Smooth muscle cell (in vitro differentiated cells): ENCODE measurements around the gene NOTCH1. TPM values are rescaled to one million over a fixed set of nuclear protein-coding genes. Genes with fewer than 3 reads are reported as not detected.

ENCODE experiments used
- DNase-seq: peaks from one replicate; lab custom pipeline; 2025; ENCODE audit not compliant: unreplicated experiment; lab: John Stamatoyannopoulos, UW
- H2AFZ ChIP-seq: fragments of 200-600 bp; sonication (generic); 2 replicates; pipeline ENCODE4 v1.6.0; 2016; ENCODE audit warnings: antibody characterized with exemption, low read depth, mild to moderate bottlenecking
- H3F3A ChIP-seq: fragments of 200-600 bp; sonication (generic); 2 replicates; pipeline ENCODE4 v1.6.0; 2017; ENCODE audit warnings: antibody characterized with exemption, low read depth
- H3K27ac ChIP-seq: fragments of 200-600 bp; sonication (generic); 2 replicates; pipeline ENCODE4 v1.5.1; 2016; ENCODE audit warnings: low read depth, mild to moderate bottlenecking
- H3K27me3 ChIP-seq: fragments of 200-600 bp; sonication (generic); 2 replicates; pipeline ENCODE4 v1.6.1; 2016; ENCODE audit warnings: low read depth, mild to moderate bottlenecking
- H3K36me3 ChIP-seq: fragments of 200-600 bp; sonication (generic); 2 replicates; pipeline ENCODE4 v1.5.1; 2016; ENCODE audit warnings: low read depth
- H3K4me1 ChIP-seq: fragments of 200-600 bp; sonication (generic); 2 replicates; pipeline ENCODE4 v1.5.1; 2016; ENCODE audit warnings: low read depth
- H3K4me2 ChIP-seq: fragments of 200-600 bp; sonication (generic); 2 replicates; pipeline ENCODE4 v1.6.0; 2016; ENCODE audit warnings: mild to moderate bottlenecking
- H3K4me3 ChIP-seq: fragments of 200-600 bp; sonication (generic); 2 replicates; pipeline ENCODE4 v1.5.1; 2016; ENCODE audit warnings: mild to moderate bottlenecking
- H3K79me2 ChIP-seq: fragments of 200-600 bp; sonication (generic); 2 replicates; pipeline ENCODE4 v1.6.0; 2016; ENCODE audit warnings: low read depth, mild to moderate bottlenecking
- H3K9ac ChIP-seq: fragments of 200-600 bp; sonication (generic); 2 replicates; pipeline ENCODE4 v1.6.0; 2016; ENCODE audit warnings: low read depth
- H3K9me3 ChIP-seq: fragments of 200-600 bp; sonication (generic); replicated peaks from 2 replicates; pipeline ENCODE4 v1.5.1; 2016; ENCODE audit warnings: low read depth
- H4K20me1 ChIP-seq: fragments of 200-600 bp; sonication (generic); 2 replicates; pipeline ENCODE4 v1.6.0; 2016; ENCODE audit warnings: low read depth
- WGBS: methylation state at CpG from one replicate; pipeline ENCODE4 v1.1.7; 2016; ENCODE audit warnings: low lambda C conversion rate; 5-methylcytosine and 5-hydroxymethylcytosine counted together
- polyA plus RNA-seq: library from polyadenylated mRNA; unstranded; fragments of >200 nt; fragmentation: Nextera tagmentation; extraction: Ambion mirVana; gene quantifications from 2 replicates; pipeline ENCODE4 v1.2.1, GENCODE V29; 2016
- total RNA-seq: library from RNA; depleted of rRNA; stranded (reverse); fragments of >200 nt; gene quantifications from 2 replicates; pipeline ENCODE4 v1.2.3, GENCODE V29; 2014
- TF ChIP-seq, protein P1 (sequence below): fragments of 200-600 bp; sonication (generic); IDR thresholded peaks from 2 replicates; pipeline ENCODE4 v1.5.1; 2017; ENCODE audit warnings: borderline replicate concordance, mild to moderate bottlenecking, antibody characterized with exemption; ENCODE audit not compliant: insufficient read depth, poor library complexity, severe bottlenecking

NOTCH1 gene
- total and polyA plus RNA-seq, 2 experiments from 2014 or later: 7.2 to 13.2 TPM

DNA sequence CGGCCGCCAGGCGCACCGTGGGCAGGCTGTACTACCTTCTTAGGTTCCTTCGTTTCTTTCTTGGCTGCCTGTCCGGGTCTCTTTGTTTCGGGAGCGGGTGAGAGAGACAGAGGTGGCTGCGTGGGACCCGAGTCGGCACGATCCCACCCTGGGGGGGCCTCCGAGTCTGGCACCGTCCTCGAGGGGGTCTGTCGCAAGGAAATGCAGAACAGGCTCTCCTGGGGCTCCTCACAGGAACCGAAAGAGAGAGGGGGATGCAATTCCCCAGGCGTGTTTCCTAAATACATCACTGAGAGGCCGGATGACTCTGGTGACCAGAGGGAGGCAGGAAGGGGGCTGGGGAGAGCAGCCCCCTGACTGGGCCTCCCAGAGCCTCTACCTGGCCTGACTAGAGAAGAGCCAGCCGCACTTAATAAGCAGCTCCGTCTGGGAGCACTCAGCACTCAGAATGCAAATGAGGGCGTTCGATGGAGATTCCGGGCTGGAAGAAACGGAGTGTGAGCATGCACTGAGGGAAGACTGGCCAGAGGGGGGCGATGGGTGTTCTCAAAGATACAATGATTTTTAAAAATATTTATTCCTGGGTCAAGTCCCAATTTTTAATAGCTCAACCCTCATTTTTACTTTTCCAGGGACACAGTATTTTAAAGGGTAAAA, 94.5 kb downstream of the NOTCH1 start:
- H3K27me3 ChIP-seq: no peaks in the 10 kb centered on the region
- no peak for DNase-seq
- peaks cover 90% of the 10 kb centered on the region for H4K20me1 ChIP-seq
- no peak overlapping the region for H3K4me2 ChIP-seq
- H3K9ac ChIP-seq: no peak overlapping the region
- no peak overlapping the region for H3K4me3 ChIP-seq
- H3K27ac ChIP-seq: no peak overlapping the region
- H3K4me1 ChIP-seq: no peaks in the 10 kb centered on the region
- TF ChIP-seq, protein P1, sequence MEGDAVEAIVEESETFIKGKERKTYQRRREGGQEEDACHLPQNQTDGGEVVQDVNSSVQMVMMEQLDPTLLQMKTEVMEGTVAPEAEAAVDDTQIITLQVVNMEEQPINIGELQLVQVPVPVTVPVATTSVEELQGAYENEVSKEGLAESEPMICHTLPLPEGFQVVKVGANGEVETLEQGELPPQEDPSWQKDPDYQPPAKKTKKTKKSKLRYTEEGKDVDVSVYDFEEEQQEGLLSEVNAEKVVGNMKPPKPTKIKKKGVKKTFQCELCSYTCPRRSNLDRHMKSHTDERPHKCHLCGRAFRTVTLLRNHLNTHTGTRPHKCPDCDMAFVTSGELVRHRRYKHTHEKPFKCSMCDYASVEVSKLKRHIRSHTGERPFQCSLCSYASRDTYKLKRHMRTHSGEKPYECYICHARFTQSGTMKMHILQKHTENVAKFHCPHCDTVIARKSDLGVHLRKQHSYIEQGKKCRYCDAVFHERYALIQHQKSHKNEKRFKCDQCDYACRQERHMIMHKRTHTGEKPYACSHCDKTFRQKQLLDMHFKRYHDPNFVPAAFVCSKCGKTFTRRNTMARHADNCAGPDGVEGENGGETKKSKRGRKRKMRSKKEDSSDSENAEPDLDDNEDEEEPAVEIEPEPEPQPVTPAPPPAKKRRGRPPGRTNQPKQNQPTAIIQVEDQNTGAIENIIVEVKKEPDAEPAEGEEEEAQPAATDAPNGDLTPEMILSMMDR: no peak
- no peaks in the 10 kb centered on the region for H3K36me3 ChIP-seq
- H3F3A ChIP-seq: peaks cover 4% of the 10 kb centered on the region
- 94% methylated on average over 26 of the region's 26 CpGs for WGBS
- no peaks in the 10 kb centered on the region for H3K9me3 ChIP-seq
- H3K79me2 ChIP-seq: no peaks in the 10 kb centered on the region
- H2AFZ ChIP-seq: no peak overlapping the region

DNA sequence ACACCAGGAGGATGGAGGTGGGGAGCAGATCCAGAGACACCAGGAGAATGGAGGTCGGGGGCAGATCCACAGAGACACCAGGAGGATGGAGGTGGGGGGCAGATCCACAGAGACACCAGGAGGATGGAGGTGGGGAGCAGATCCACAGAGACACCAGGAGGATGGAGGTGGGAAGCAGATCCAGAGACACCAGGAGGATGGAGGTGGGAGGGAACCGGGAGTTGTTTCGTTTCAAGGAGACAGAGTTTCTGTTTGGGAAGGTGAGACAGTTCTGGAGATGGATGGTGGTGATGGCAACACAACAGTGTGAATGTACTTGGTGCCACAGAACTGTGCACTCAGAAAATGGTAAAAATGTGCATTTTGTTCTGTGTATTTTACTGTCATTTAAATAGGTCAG, 97.2 kb downstream of the NOTCH1 start:
- H3K79me2 ChIP-seq: no peaks in the 10 kb centered on the region
- no peaks in the 10 kb centered on the region for H3K9me3 ChIP-seq
- no peaks in the 10 kb centered on the region for H3K27me3 ChIP-seq
- no peak overlapping the region for H3K27ac ChIP-seq
- no peak overlapping the region for H3K4me2 ChIP-seq
- no peak overlapping the region for H2AFZ ChIP-seq
- H4K20me1 ChIP-seq: peaks cover 93% of the 10 kb centered on the region
- TF ChIP-seq, protein P1: no peak
- no peaks in the 10 kb centered on the region for H3K36me3 ChIP-seq
- WGBS: 96% methylated on average over 3 of the region's 3 CpGs
- H3K4me1 ChIP-seq: no peaks in the 10 kb centered on the region
- no peak for DNase-seq
- no peak overlapping the region for H3K9ac ChIP-seq
- H3F3A ChIP-seq: peaks cover 4% of the 10 kb centered on the region
- no peak overlapping the region for H3K4me3 ChIP-seq

DNA sequence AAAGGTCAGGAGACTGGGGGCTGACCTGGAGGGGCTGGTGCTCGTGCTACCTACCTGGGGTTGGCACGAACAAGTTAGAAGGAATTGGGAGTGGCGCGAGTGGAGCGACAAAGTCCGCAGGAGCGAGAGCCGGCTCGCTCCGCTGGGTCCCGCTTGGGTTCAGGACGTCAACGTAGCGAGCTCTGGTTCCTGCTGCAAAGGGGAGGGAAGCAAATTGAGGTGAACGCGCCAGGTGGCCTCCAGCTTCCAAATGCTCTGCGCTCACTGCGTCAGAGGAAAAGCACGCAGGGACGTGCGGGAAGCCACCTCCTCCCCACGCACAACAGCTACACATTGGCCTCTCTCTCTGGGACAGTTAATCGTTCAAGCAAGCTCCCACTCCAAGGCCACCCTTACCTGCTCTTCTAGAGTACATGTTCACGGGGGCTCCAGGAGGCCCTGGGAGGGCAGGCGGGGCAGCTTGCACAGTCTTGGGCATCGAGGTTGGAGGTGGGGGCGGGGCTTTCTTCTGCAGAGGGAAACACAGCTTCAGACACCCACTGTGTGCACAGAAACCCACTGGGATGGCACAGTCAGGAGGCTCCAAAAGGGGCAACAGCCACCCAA, 98.6 kb downstream of the NOTCH1 start:
- Histone ChIP-seq H3K36me3 (no peaks in the 10 kb centered on the region), H3K27ac (no peak overlapping the region), H3K27me3 (no peaks in the 10 kb centered on the region), H3K4me1 (no peaks in the 10 kb centered on the region), H2AFZ (no peak overlapping the region), H3K4me2 (no peak overlapping the region), H4K20me1 (peaks cover 92% of the 10 kb centered on the region), H3K4me3 (no peak overlapping the region), H3F3A (peaks cover 8% of the 10 kb centered on the region), H3K79me2 (no peaks in the 10 kb centered on the region), H3K9ac (no peak overlapping the region), H3K9me3 (no peaks in the 10 kb centered on the region)
- TF ChIP-seq, protein P1: no peak
- 98% methylated on average over 27 of the region's 27 CpGs for WGBS
- no peak for DNase-seq

DNA sequence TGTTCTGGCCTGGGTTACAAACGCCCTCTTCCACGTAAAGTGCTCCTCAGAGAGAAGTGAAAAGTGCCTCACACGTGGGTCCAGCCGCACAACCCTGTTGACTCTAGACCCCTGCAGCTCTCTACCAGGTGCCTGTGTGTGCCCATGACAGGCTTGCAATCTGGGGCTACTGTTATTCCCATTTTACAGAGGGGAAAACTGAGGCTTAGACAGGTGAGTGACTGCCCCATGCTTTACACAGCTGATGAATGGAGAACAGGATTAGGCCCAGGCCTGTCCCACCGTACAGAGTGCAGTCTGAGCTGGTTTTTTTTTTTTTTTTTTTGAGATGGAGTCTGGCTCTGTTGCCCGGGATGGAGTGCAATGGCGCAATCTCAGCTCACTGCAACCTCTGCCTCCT, 100.0 kb downstream of the NOTCH1 start:
- Histone ChIP-seq H2AFZ (no peak overlapping the region), H3K4me3 (no peak overlapping the region), H3K36me3 (no peaks in the 10 kb centered on the region), H3K27me3 (no peaks in the 10 kb centered on the region), H3K27ac (no peak overlapping the region), H3K4me2 (no peak overlapping the region), H3K9me3 (no peaks in the 10 kb centered on the region), H3F3A (peaks cover 21% of the 10 kb centered on the region), H3K4me1 (no peaks in the 10 kb centered on the region), H3K79me2 (no peaks in the 10 kb centered on the region), H4K20me1 (peaks cover 93% of the 10 kb centered on the region), H3K9ac (no peak overlapping the region)
- TF ChIP-seq, protein P1: no peak
- DNase-seq: no peak
- 95% methylated on average over 7 of the region's 7 CpGs for WGBS
